Measurements from ENCODE around the gene SPECC1L. TPM values are rescaled to one million over a fixed set of nuclear protein-coding genes. Genes with fewer than 3 reads are reported as not detected.

The SPECC1L gene
- total RNA-seq, 1 donor from 2014 or later: 69.2 TPM

- Histone ChIP-seq H3K4me2 (ENCODE audit: low read length) (no peak overlapping the region), H3K9me3 (ENCODE audit: insufficient read depth, low read depth, low read length) (no peaks in the 10 kb centered on the region), H3K27ac (ENCODE audit: low read depth, low read length) (no peak overlapping the region), H3K4me3 (ENCODE audit: insufficient read depth, low read depth, low read length) (no peak overlapping the region), H3K9ac (ENCODE audit: low read length) (no peak overlapping the region), H3K4me1 (ENCODE audit: insufficient read depth, low read length) (peaks cover 10% of the 10 kb centered on the region), H3K79me2 (ENCODE audit: insufficient read depth, low read length) (no peaks in the 10 kb centered on the region), H3K36me3 (ENCODE audit: insufficient read depth, low read length) (no peaks in the 10 kb centered on the region), H4K20me1 (ENCODE audit: insufficient read depth, low read length) (no peaks in the 10 kb centered on the region), H3K27me3 (ENCODE audit: insufficient read depth, low read length) (no peaks in the 10 kb centered on the region), H2AFZ (ENCODE audit: low read depth, low read length) (no peak overlapping the region)
- Mint-ChIP-seq H3K36me3 (ENCODE audit: low read depth, unreplicated experiment) (peaks cover 3% of the 10 kb centered on the region), H3K4me3 (ENCODE audit: unreplicated experiment) (no peak overlapping the region), H3K4me1 (ENCODE audit: low read depth, unreplicated experiment) (peaks cover 2% of the 10 kb centered on the region), H3K27me3 (ENCODE audit: low read depth, unreplicated experiment) (peaks cover 3% of the 10 kb centered on the region), H3K9me3 (ENCODE audit: unreplicated experiment) (peaks cover 5% of the 10 kb centered on the region), H3K27ac (ENCODE audit: unreplicated experiment) (no peak overlapping the region)
- DNase-seq (ENCODE audit: low read depth) (no peak), FAIRE-seq (no peak)
- TF ChIP-seq CTCF (IDR thresholded peaks at IDR 0.05; ENCODE audit: insufficient read depth, low read depth, low read length) (no peak), EZH2 (IDR thresholded peaks at IDR 0.05; ENCODE audit: insufficient read depth, low read length) (no peak)
Observed at GRCh38 chr22:24440270-24440717, 169.7 kb downstream of the SPECC1L start.

GRCh38 chr22:24440718-24441405, 170.2 kb downstream of the SPECC1L start:
- peaks cover 3% of the 10 kb centered on the region for H3K27me3 Mint-ChIP-seq (ENCODE audit: low read depth, unreplicated experiment)

More at GRCh38 chr22:24440718-24441405, 170.2 kb downstream of the SPECC1L start:
- H3K79me2 ChIP-seq (ENCODE audit: insufficient read depth, low read length): no peaks in the 10 kb centered on the region
- no peak for DNase-seq (ENCODE audit: low read depth)
- no peak overlapping the region for H3K27ac ChIP-seq (ENCODE audit: low read depth, low read length)
- H3K4me2 ChIP-seq (ENCODE audit: low read length): no peak overlapping the region
- no peaks in the 10 kb centered on the region for H3K27me3 ChIP-seq (ENCODE audit: insufficient read depth, low read length)
- H3K4me3 Mint-ChIP-seq (ENCODE audit: unreplicated experiment): no peak overlapping the region
- no peak overlapping the region for H3K9ac ChIP-seq (ENCODE audit: low read length)
- no peak for FAIRE-seq
- no peaks in the 10 kb centered on the region for H4K20me1 ChIP-seq (ENCODE audit: insufficient read depth, low read length)
- no peaks in the 10 kb centered on the region for H3K9me3 ChIP-seq (ENCODE audit: insufficient read depth, low read depth, low read length)
- TF ChIP-seq EZH2 (IDR thresholded peaks at IDR 0.05; ENCODE audit: insufficient read depth, low read length) (no peak), CTCF (IDR thresholded peaks at IDR 0.05; ENCODE audit: insufficient read depth, low read depth, low read length) (no peak)
- peaks cover 8% of the 10 kb centered on the region for H3K4me1 Mint-ChIP-seq (ENCODE audit: low read depth, unreplicated experiment)
- no peaks in the 10 kb centered on the region for H3K36me3 ChIP-seq (ENCODE audit: insufficient read depth, low read length)
- no peak overlapping the region for H3K27ac Mint-ChIP-seq (ENCODE audit: unreplicated experiment)
- H3K9me3 Mint-ChIP-seq (ENCODE audit: unreplicated experiment): peaks cover 5% of the 10 kb centered on the region
- no peak overlapping the region for H3K4me3 ChIP-seq (ENCODE audit: insufficient read depth, low read depth, low read length)
- H3K4me1 ChIP-seq (ENCODE audit: insufficient read depth, low read length): peaks cover 9% of the 10 kb centered on the region
- peaks cover 3% of the 10 kb centered on the region for H3K36me3 Mint-ChIP-seq (ENCODE audit: low read depth, unreplicated experiment)
- no peak overlapping the region for H2AFZ ChIP-seq (ENCODE audit: low read depth, low read length)
